ENCODE measurements around the gene FTSJ3.
A peak's percentile ranks its signal among the peaks of the same experiment; 100 is the strongest.
"Not testable (repeated sequence)": the region's sequence is repeated elsewhere in the genome, so short reads cannot be mapped to it uniquely, and the experiment has no call there.

FTSJ3 gene

DNA sequence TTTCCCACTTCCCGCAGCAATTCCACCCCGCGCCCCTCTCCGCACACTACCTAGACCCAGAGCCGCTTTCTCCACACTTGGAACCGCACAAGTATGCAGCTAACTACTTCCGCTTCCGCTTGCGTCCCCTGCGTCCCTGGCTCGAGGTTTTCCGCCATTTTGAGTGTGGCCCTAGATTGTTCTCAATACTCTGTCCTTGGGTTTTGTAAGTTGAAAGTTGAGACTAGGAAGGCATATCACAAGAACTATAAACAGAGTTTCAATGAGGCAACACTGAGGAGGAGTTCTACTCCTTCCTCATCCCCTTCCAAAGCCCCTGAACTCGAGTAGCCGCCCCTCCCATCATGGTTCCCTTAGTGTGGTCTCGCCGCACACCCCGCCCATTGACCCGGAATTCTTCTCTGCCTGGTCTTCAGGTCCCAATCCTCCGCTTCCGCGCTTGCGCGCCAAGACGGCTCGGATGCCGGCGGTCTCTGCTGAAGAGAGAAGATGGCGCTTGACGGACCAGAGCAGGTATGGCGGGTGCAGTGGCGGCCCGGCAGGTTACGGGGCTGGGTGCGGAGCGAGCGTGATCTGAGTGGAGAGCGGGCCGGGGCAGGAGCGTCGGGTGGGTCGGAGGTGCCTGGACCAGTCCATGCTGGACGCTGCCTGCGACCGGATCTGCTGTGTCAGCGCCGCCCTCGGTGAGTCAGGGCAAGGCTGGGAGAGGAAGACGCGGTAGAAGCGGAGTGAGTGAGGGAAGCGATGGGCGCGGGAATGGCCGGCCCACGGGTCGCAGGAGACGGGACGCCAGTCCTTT is at the start of gene FTSJ3, which contains the start of gene PSMC5:
FTSJ3 (minus strand) TSS at position 662 of the 799 bp plus-strand sequence. CDS start 761 bp downstream, outside the sequence.
PSMC5 (plus strand) TSS at position 430 of the 799 bp plus-strand sequence; CDS start at position 490, 60 bp downstream.
- peak within 1 kb of the TSS; percentile 93 for H3K4me3 ChIP-seq (ENCODE audit: low read length)
- H3K27ac ChIP-seq (ENCODE audit: low read length) = peak within 1 kb of the TSS; percentile 90
- no peaks in the 10 kb centered on the region for H3K9me3 ChIP-seq (ENCODE audit: insufficient read depth, low read depth, low read length)
- no peaks in the 10 kb centered on the region for H3K27me3 ChIP-seq (ENCODE audit: insufficient read depth, low read length)
- peak within 1 kb of the TSS; percentile 93 for H3K9ac ChIP-seq (ENCODE audit: low read depth, low read length)
- peaks cover 9% of the 10 kb centered on the region; the same call in 1 of the 2 replicates for H3K4me1 ChIP-seq (ENCODE audit: insufficient read depth, low read length)
- peaks cover 80% of the 10 kb centered on the region for H3K36me3 ChIP-seq (ENCODE audit: insufficient read depth, low read depth, low read length)

DNA sequence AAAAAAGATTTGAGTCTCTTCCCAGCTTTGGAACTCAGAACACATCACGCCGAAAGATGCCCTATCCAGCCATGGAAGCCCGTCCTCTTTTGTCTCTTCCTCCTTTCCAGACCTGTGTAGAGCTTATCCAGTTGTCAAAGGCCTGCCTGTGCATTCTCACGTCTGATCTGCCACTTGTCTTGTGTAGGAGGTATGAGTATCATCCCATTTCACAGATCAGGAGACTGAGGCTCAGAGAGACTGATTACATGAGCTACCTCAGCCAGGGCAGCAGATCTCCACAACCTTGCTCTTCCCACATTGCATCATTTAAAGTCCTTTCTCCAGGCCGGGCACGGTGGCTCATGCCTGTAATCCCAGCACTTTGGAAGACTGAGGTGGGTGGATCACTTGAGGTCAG is 47.2 kb upstream of the FTSJ3 start:
- H3K9ac ChIP-seq (ENCODE audit: low read depth, low read length); H3K27ac ChIP-seq (ENCODE audit: low read length): not testable (repeated sequence)

GRCh38 chr17:63874061-63874626 is 46.7 kb upstream of the FTSJ3 start:
- not testable (repeated sequence) for H3K9me3 ChIP-seq (ENCODE audit: insufficient read depth, low read depth, low read length); H3K4me1 ChIP-seq (ENCODE audit: insufficient read depth, low read length); H3K27me3 ChIP-seq (ENCODE audit: insufficient read depth, low read length); H3K27ac ChIP-seq (ENCODE audit: low read length); H3K36me3 ChIP-seq (ENCODE audit: insufficient read depth, low read depth, low read length); H3K4me3 ChIP-seq (ENCODE audit: low read length); H3K9ac ChIP-seq (ENCODE audit: low read depth, low read length)

More for the DNA sequence above, 47.2 kb upstream of the FTSJ3 start:
- H3K4me3 ChIP-seq (ENCODE audit: low read length); H3K27me3 ChIP-seq (ENCODE audit: insufficient read depth, low read length); H3K36me3 ChIP-seq (ENCODE audit: insufficient read depth, low read depth, low read length); H3K4me1 ChIP-seq (ENCODE audit: insufficient read depth, low read length); H3K9me3 ChIP-seq (ENCODE audit: insufficient read depth, low read depth, low read length): not testable (repeated sequence)

DNA sequence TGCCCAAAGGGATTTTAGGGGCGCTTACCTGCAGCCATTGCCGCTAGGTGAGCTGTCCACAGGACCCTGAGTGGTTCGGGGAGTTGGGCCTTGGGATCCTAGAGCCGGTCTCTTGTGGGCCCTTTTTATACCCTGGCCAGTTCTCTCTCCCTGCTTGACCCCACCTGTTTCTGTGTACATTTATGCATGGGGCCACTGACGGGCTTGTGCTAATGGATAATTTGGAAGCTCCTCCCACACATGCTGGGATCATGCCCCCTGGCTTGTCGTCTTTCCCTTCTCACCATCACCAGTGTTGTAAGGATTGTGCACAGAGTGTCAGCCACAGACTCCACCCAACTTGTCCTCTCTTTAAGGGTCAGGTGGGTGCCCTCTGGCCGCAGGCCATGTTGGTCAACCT is 46.1 kb upstream of the FTSJ3 start, which contains the start of gene CSH2:
CSH2 (minus strand) TSS at position 101 of the 400 bp plus-strand sequence; CDS start at position 38, 63 bp downstream.
- H3K9me3 ChIP-seq (ENCODE audit: insufficient read depth, low read depth, low read length); H3K36me3 ChIP-seq (ENCODE audit: insufficient read depth, low read depth, low read length); H3K9ac ChIP-seq (ENCODE audit: low read depth, low read length); H3K27ac ChIP-seq (ENCODE audit: low read length); H3K27me3 ChIP-seq (ENCODE audit: insufficient read depth, low read length); H3K4me1 ChIP-seq (ENCODE audit: insufficient read depth, low read length); H3K4me3 ChIP-seq (ENCODE audit: low read length): not testable (repeated sequence)

DNA sequence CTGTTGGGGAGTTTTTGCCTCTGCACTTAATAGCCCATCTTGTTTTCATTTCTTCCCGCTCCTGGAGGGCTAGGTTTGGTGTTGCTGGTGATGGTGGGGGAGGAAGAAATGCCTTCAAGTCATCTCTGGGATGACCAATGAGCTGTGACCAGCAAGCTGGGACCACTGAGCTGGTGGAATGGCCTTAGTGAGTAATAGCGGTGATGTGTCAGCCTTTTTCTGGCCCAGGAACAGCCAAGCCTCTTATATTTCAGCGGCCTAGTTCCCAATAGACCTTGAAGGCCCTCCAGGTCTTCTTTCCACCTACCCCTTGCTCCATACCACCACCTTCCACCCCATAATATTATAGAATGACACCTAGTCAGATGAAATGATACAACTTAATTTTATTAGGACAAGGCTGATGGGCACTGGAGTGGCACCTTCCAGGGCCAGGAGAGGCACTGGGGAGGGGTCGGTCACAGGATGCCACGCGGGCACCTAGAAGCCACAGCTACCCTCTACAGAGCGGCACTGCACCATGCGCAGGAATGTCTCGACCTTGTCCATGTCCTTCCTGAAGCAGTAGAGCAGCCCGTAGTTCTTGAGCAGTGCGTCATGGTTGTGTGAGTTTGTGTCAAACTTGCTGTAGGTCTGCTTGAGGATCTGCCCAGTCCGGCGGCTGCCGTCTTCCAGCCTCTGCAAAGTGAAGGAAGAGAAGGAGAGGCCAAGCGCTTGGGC is 44.3 kb upstream of the FTSJ3 start:
- not testable (repeated sequence) for H3K9me3 ChIP-seq (ENCODE audit: insufficient read depth, low read depth, low read length); H3K27me3 ChIP-seq (ENCODE audit: insufficient read depth, low read length); H3K9ac ChIP-seq (ENCODE audit: low read depth, low read length); H3K4me3 ChIP-seq (ENCODE audit: low read length); H3K36me3 ChIP-seq (ENCODE audit: insufficient read depth, low read depth, low read length); H3K27ac ChIP-seq (ENCODE audit: low read length); H3K4me1 ChIP-seq (ENCODE audit: insufficient read depth, low read length)

GRCh38 chr17:63870292-63870665 is 42.8 kb upstream of the FTSJ3 start:
- H3K4me1 ChIP-seq (ENCODE audit: insufficient read depth, low read length) = not testable (repeated sequence)

DNA sequence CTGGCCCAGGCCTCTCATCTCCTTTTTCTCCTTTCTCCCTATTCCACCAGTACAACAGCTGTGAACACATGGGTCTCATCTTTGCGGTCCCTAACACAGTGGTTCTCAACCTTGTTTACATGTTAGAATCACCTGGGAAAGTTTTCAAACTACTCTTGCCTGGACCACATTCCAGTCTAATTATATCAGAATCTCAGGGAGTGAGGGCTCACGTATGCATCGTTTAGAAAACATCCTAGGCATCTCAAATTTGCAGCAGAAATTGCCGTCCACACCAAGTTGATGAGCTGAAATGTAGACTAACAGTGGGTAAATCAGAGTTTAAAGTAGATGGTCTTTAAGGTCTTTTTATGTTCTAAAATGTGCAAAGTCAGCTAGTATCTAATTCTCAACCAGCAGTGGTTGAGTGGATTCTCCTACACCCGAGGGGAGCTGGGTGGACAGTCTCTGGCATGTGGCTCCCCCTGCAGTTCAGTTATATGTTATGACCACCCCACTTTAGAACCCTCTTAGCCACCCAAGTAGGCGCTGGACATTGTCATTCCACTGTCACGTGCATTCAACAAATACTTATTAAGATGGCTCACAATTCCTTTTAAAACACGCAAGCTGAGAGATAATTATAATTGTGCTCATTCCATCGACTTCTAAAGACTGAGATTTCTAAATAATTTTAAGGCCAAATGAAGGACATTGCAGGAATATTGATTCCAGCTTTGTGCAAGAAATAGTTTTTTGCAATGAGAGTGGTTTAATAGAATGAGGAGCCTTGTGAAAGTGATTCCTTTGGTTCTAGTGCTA is 42.2 kb upstream of the FTSJ3 start:
- H3K27ac ChIP-seq (ENCODE audit: low read length); H3K27me3 ChIP-seq (ENCODE audit: insufficient read depth, low read length); H3K4me1 ChIP-seq (ENCODE audit: insufficient read depth, low read length); H3K4me3 ChIP-seq (ENCODE audit: low read length); H3K9ac ChIP-seq (ENCODE audit: low read depth, low read length); H3K36me3 ChIP-seq (ENCODE audit: insufficient read depth, low read depth, low read length); H3K9me3 ChIP-seq (ENCODE audit: insufficient read depth, low read depth, low read length): not testable (repeated sequence)

More at GRCh38 chr17:63870292-63870665, 42.8 kb upstream of the FTSJ3 start:
- not testable (repeated sequence) for H3K9me3 ChIP-seq (ENCODE audit: insufficient read depth, low read depth, low read length); H3K36me3 ChIP-seq (ENCODE audit: insufficient read depth, low read depth, low read length); H3K27me3 ChIP-seq (ENCODE audit: insufficient read depth, low read length); H3K4me3 ChIP-seq (ENCODE audit: low read length); H3K27ac ChIP-seq (ENCODE audit: low read length); H3K9ac ChIP-seq (ENCODE audit: low read depth, low read length)

- H3K36me3 ChIP-seq (ENCODE audit: insufficient read depth, low read depth, low read length); H3K27ac ChIP-seq (ENCODE audit: low read length); H3K27me3 ChIP-seq (ENCODE audit: insufficient read depth, low read length); H3K4me3 ChIP-seq (ENCODE audit: low read length); H3K9me3 ChIP-seq (ENCODE audit: insufficient read depth, low read depth, low read length); H3K9ac ChIP-seq (ENCODE audit: low read depth, low read length); H3K4me1 ChIP-seq (ENCODE audit: insufficient read depth, low read length): not testable (repeated sequence)
Measured at GRCh38 chr17:63866625-63867024, 39.2 kb upstream of the FTSJ3 start.

- Histone ChIP-seq H3K4me3 (ENCODE audit: low read length) (no peak overlapping the region), H3K4me1 (ENCODE audit: insufficient read depth, low read length) (no peaks in the 10 kb centered on the region), H3K9me3 (ENCODE audit: insufficient read depth, low read depth, low read length) (no peaks in the 10 kb centered on the region), H3K9ac (ENCODE audit: low read depth, low read length) (no peak overlapping the region), H3K27me3 (ENCODE audit: insufficient read depth, low read length) (peaks cover 14% of the 10 kb centered on the region), H3K27ac (ENCODE audit: low read length) (no peak overlapping the region), H3K36me3 (ENCODE audit: insufficient read depth, low read depth, low read length) (no peaks in the 10 kb centered on the region)
Measured at GRCh38 chr17:63859257-63859656, 31.8 kb upstream of the FTSJ3 start.

GRCh38 chr17:63856425-63856824 is 29.0 kb upstream of the FTSJ3 start:
- H3K36me3 ChIP-seq (ENCODE audit: insufficient read depth, low read depth, low read length); H3K27ac ChIP-seq (ENCODE audit: low read length); H3K4me1 ChIP-seq (ENCODE audit: insufficient read depth, low read length); H3K4me3 ChIP-seq (ENCODE audit: low read length); H3K9ac ChIP-seq (ENCODE audit: low read depth, low read length); H3K9me3 ChIP-seq (ENCODE audit: insufficient read depth, low read depth, low read length): not testable (repeated sequence)
- H3K27me3 ChIP-seq (ENCODE audit: insufficient read depth, low read length) = peaks cover 14% of the 10 kb centered on the region

DNA sequence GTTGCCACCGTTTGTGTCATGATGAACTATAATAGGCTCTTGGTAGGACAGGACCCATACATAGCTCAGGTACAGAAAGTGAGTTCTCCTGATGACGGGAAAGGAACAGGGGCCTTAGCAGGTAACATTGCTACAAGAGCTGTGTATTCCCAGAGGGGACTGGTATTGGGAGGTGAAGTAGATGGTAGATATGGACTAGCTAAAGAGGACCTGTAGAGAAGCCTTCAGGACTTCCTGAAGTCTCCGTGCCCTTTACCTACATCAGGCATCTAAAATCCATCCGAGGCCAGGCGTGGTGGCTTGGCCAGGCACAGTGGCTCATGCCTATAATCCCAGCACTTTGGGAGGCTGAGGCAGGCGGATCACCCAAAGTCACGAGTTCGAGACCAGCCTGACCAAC is 27.7 kb upstream of the FTSJ3 start:
- Histone ChIP-seq H3K4me1 (ENCODE audit: insufficient read depth, low read length) (no peaks in the 10 kb centered on the region), H3K36me3 (ENCODE audit: insufficient read depth, low read depth, low read length) (no peaks in the 10 kb centered on the region), H3K9ac (ENCODE audit: low read depth, low read length) (no peak overlapping the region), H3K27ac (ENCODE audit: low read length) (no peak overlapping the region), H3K4me3 (ENCODE audit: low read length) (no peak overlapping the region), H3K9me3 (ENCODE audit: insufficient read depth, low read depth, low read length) (no peaks in the 10 kb centered on the region), H3K27me3 (ENCODE audit: insufficient read depth, low read length) (peaks cover 11% of the 10 kb centered on the region)

Measured in iPS-20b (cell line).